Ishikawa (cell line): ENCODE measurements around the gene MRPL58.

ENCODE experiments used
- EP300 ChIP-seq: IDR thresholded peaks from 2 replicates; pipeline ENCODE4 v1.6.1; 2012; ENCODE audit warnings: borderline replicate concordance
- MAX ChIP-seq: IDR thresholded peaks from 2 replicates; pipeline ENCODE4 v1.6.1; 2012
- NFIC ChIP-seq: IDR thresholded peaks from 2 replicates; pipeline ENCODE4 v1.6.1; 2012
- REST ChIP-seq: IDR thresholded peaks from 2 replicates; pipeline ENCODE4 v1.6.1; 2012; ENCODE audit warnings: low read depth, mild to moderate bottlenecking
- TCF12 ChIP-seq: IDR thresholded peaks from 2 replicates; pipeline ENCODE4 v1.6.1; 2012; ENCODE audit warnings: low read depth
- YY1 ChIP-seq: IDR thresholded peaks from 2 replicates; pipeline ENCODE4 v1.6.1; 2012; ENCODE audit warnings: low read depth

- TF ChIP-seq NFIC (no peak), MAX (no peak), TCF12 (no peak), YY1 (no peak), EP300 (no peak), REST (no peak)
Observed at GRCh38 chr17:74998783-74999182, 13.7 kb upstream of the MRPL58 start.
